ENCODE results near the gene ITPR1.
A peak's percentile ranks its signal among the peaks of the same experiment; 100 is the strongest.

ITPR1 gene

DNA sequence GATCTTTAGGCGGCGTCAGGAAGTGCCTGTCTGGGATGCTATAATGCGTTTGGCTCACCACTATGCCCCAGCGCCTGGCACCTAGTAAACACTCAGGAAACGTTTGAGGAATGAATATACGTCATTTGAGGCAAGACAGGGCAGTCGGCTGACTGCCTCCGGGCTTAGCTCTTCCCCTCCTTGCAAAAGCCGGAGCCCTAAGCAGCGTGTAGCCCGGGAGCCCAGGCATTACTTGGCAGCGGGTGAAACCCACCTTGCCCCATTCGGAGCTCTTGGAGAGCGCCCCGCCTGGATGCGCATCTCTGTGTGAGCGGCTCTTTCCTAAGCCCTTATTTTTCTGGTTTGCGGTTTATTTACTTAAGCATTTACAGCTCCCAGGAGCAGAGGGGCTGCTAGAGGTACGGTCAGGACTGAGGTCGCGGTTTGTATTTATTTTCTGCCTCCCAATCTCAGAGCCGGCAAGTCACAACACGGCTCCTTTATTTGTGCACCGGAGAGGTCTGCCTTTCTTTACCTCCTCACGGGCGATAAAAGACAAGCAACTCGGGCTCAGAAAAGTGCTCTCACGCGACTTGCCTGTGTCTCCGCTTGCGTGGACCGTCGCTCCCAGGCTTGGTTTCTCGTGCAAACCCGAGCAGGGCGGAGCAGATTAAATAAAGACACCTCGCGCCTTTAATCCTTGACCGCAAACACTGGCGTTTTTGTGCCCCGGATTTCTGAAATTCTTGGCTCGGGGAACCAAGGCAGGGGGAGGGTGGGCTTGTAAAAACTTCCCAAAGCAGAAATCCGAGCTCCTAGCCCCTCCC is 737 bp upstream of the ITPR1 start:
- peak; percentile 54 for DNase-seq

GRCh38 chr3:4493941-4494894 is 1.1 kb downstream of the ITPR1 start:
- no peak for DNase-seq

DNA sequence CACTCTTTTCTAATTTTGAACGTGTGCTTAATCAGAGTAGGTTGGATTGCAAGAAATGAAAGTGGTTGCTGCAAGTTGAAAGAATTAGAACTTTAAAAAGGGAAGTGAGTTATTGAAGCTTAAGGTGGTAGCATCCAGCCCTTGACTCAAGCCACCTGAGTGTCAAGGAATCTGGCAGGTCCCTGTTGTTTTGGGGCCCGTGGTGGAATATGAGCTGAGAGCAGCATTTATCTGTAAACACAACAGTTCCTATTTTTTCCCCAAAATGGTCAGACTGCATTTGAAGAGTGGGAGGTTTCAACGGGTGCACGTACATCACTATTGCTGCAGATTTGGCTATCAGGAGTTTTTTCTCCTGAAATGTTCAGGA is 1.7 kb downstream of the ITPR1 start:
- DNase-seq, result no peak

DNA sequence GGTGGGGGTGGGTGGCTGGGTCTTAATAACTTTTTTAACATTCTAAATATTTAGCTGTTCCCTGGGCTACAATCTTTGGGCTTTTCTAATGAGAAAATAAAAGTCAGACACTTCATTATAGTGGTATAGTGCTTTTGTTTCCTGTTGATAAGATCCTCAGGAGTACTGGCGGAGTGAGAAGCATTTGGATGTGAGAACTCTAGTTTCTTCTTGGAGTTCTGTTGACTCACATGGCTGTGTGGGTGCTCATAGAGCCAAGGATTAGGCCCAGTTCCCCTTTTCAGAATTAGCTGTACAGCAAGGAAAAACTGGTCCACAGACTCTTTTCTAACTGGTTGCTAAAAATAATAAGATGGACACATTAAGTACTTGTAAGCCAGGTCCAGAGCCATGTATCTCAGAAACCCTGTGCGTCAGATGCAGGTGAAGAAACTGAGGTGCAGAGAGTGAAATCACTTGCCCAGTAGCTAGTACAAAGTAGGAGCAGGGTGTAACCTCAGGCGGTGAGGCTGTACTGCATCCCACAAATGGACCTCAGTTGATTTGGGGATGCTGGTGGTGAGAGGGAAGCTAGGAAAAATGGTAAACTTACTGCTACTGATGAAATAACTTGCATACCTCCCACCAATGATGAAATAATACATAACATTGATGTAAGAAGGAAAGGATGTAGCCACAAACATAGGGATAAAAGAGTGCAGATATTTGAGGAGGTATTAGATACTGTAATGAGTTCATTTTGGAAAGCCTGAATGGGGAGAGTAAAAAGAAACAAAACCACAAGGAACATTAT is 2.3 kb downstream of the ITPR1 start:
- no peak for DNase-seq

- no peak for DNase-seq
Measured at GRCh38 chr3:4496087-4496452, 2.9 kb downstream of the ITPR1 start.

- DNase-seq, result no peak
Measured at GRCh38 chr3:4497005-4497692, 4.0 kb downstream of the ITPR1 start.

DNA sequence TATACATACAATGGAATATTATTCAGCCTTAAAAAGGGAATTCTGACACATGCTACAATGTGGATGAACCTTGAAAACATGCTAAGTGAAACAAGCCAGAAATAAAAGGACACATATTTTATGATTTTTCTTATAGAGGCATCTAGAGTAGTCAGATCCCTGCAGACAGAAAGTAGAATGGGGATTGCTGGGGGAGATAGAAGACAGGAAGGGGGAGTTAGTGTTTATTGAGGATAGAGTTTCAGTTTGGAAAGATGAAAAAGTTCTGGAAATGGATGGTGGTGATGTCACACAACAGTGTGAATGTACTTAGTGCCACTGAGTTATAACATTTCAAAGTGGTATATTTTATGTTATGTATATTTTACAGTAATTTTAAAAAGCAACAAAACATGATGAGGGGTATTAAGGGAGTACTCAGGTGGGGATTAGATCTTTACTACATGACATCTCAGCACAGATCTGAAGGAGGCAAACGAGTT is 4.7 kb downstream of the ITPR1 start:
- DNase-seq, result no peak

- DNase-seq, result no peak
Measured at GRCh38 chr3:4498446-4498845, 5.3 kb downstream of the ITPR1 start.

- DNase-seq, result no peak
Measured at GRCh38 chr3:4501437-4501836, 8.3 kb downstream of the ITPR1 start.

GRCh38 chr3:4501927-4502326 is 8.8 kb downstream of the ITPR1 start:
- no peak for DNase-seq

- DNase-seq, result no peak
Measured at GRCh38 chr3:4503050-4503449, 9.9 kb downstream of the ITPR1 start.

DNA sequence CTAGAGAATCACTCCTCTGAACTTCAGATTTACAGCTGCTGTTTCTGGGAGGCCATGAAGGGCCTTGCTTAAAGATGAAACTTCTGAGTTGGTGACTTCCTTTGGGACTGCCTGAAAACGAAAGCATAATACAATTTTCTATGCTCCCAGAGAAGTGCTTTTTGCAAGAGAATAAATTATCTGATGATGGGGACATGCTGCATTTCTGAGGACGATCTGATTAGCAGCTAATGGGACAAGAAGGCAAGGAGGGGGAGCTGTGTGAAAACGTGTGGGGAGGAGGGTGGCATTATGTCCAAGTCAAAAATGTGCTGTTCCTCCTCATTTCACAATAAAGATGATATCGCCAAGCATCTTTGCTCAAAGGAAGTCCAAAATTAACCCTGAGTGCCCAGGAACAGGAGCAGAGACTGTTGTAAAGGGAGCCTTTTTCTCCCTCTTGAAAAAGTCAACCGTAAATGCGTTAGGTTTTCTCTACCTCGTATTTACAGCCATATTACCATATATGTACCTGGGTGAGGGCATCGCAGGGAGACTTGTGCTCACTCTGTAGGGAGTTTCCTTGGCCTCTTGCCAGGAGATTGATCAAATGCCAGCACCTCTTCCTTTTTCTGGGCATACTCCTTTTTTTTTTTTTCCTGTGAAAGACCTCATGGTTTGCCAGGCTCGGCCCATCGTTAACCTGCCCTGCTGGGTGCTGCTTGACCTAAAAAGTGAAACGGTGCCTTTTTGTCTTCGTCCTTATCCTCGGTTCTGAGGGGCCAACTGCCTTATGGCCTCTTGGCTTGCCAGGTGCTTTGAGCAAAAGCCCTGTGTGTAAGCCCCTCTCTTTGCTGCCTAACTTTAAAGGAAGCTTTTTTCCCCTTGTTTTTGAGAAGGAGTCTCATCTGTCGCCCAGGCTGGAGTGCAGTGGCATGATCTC is 11.5 kb downstream of the ITPR1 start:
- DNase-seq, result no peak

DNA sequence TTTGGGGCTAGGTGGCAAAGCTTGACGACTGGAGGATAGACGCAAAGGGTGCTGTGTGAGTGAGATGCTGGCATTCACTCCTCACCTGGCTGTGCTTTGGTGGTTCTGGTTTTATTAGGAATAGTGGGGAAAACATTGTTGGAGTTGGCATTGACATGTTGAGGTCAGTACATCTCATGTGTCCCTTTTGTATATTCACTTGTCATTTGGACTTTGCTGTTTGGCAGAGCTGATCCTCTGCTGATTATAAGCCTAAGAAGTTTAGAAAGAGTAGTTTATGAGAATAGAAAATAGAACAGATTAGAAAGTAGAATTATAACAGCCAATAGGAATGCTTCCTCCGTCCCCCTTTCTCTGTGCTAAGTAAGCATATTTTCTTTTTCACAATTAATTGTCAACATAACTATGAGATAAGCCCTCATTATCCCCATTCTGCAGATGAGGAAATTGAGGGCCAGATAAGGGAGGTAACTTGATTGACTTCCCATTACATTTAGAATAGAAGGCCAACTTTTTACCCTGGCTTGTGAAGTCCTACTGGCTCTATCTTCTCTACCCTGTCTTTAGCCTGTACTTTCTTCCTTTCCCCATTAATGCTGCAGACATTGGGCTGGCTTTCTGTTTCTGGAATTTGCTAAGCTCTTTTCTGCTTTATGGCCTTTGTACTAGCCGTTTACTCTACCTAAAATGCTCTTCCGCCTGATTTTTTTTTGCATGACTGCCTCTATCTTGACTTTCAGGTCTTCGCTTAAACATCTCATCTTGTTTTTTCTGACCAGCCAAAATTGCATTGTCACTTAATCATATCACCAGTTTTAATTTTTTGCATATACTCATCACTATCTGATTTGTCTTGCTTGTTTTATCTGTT is 12.8 kb downstream of the ITPR1 start:
- no peak for DNase-seq

GRCh38 chr3:4506559-4507023 is 13.4 kb downstream of the ITPR1 start:
- no peak for DNase-seq

- DNase-seq, result no peak
Measured at GRCh38 chr3:4507024-4507596, 14.0 kb downstream of the ITPR1 start.

GRCh38 chr3:4508048-4508981 is 15.2 kb downstream of the ITPR1 start:
- no peak for DNase-seq

DNA sequence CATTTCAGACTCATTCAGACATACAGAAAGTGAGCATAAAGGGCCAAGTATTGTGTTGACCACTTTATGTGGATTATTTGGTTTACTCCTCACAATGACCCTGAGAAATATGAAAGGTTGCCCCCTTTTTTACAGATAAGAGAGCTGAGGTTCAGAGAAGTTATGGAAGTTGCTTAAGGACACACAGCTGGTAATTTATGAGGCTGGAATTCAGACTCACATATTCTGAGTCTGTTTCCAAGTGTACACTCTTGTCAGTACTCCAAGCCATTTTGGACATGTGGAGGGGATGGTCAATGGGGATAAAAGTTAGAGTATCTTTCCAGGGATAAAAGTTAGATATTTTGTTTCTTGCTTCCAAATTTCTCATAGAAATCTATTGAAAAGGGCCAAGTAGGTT is 15.9 kb downstream of the ITPR1 start:
- DNase-seq, result no peak

DNA sequence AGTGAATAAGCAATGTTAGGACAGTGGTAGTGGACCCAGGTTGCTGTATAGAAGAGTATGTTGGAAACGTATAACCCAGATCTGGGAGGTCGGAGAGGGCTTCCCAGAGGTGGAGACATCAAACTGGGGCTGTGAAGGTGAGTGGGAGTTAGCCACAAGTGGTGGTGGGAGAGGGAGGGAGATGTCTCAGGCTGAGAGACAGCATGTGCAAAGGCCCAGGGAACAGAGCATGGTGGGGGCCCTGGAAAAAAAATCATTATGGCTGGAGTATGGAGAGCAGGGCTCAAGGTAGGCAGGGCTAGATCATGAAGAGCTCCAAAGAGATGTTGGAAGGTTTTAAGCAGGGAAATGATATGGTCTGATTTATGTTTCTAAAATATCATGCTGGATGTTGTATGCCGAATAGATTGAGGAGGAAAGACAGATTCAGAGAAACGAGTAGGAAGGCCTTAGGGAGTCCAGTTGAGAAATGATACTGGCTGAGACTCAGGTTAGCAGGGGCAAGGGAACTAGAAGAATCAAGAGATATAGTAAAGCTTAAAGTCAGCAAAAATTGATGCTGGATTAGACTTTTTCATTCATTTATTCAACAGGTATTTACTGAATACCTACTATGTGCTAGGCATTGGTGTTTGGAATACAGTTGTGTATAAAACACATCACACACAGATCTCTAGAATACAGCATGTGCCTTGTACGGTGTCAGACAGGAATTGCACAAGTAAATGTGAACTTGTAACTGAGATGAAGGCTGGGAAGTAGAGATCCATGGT is 17.0 kb downstream of the ITPR1 start:
- no peak for DNase-seq
